ENCODE data around the gene TXNL4B. TPM values are rescaled to one million over a fixed set of nuclear protein-coding genes. Genes with fewer than 3 reads are reported as not detected.
A peak's percentile ranks its signal among the peaks of the same experiment; 100 is the strongest.
"Not testable (repeated sequence)": the region's sequence is repeated elsewhere in the genome, so short reads cannot be mapped to it uniquely, and the experiment has no call there.

Gene TXNL4B
- total and polyA plus RNA-seq, 8 donors: 5.3 to 9.6 (median 6.9) TPM

DNA sequence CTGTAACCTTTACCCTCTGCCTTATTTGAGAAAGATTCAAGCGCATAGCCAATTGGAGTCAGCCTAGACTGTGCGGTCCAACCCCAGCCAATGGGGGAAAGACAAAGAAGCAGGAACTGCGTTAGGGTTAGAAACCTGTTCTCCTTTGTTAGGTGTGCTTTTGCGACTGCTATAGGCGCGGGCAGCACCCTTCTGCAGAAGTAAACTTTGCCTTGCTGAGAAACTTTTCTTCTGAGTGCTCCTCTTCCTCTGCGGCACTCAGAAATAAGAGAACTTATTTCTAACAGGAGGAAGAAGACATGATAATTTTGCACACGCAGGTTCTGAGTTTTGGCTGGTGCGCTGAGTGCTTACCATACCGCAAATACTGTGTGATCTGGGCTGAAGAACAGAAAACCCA, 9.0 kb downstream of the TXNL4B start:
- TF ChIP-seq, protein P1, sequence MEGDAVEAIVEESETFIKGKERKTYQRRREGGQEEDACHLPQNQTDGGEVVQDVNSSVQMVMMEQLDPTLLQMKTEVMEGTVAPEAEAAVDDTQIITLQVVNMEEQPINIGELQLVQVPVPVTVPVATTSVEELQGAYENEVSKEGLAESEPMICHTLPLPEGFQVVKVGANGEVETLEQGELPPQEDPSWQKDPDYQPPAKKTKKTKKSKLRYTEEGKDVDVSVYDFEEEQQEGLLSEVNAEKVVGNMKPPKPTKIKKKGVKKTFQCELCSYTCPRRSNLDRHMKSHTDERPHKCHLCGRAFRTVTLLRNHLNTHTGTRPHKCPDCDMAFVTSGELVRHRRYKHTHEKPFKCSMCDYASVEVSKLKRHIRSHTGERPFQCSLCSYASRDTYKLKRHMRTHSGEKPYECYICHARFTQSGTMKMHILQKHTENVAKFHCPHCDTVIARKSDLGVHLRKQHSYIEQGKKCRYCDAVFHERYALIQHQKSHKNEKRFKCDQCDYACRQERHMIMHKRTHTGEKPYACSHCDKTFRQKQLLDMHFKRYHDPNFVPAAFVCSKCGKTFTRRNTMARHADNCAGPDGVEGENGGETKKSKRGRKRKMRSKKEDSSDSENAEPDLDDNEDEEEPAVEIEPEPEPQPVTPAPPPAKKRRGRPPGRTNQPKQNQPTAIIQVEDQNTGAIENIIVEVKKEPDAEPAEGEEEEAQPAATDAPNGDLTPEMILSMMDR (IDR thresholded peaks at IDR 0.05): no peak
- ATAC-seq: no peak
- no peak overlapping the region for H3K4me3 ChIP-seq
- no peaks in the 10 kb centered on the region for H3K9me3 ChIP-seq
- no peaks in the 10 kb centered on the region for H3K4me1 ChIP-seq
- no peaks in the 10 kb centered on the region for H3K27me3 ChIP-seq
- no peak for FAIRE-seq
- intact Hi-C loops (cut with DNase I): no loop called here
- 97 to 98% methylated on average over 10 of the region's 10 CpGs for WGBS, 2 donors
- peaks cover 6 to 35% (median 8%) of the 10 kb centered on the region in 3 donors for H3K36me3 ChIP-seq
- DNase-seq: no peak
- H3K27ac ChIP-seq: no peak overlapping the region

DNA sequence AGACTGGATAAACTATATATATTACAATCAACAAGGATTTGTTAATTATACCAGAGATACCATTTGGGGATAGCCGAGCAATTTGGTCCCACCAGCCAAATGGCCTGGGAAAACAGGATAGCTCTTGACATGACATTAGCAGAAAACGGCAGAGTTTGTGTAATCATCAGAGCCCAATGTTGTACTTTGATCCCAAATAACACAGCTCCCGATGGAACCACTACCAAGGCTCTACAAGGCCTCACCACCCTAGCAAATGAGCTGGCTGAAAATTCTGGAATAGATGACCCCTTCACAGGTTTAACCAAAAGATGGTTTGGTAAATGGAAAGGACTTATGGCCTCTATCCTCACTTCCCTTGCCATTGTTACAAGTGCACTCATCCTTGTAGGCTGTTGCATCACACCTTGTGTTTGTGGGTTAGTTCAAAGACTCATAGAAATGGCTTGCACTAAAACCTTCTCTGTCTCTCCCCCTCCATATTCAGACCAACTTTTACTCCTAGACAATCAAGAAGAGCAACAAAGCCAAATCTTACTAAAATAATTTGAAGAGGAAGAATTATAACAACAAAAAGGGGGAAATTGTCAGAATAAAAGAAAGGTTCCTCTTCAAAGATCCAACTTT, 9.5 kb downstream of the TXNL4B start:
- H3K4me1 ChIP-seq: no peaks in the 10 kb centered on the region
- no peaks in the 10 kb centered on the region for H3K9me3 ChIP-seq
- peaks cover 6 to 30% (median 6%) of the 10 kb centered on the region in 3 donors for H3K36me3 ChIP-seq
- H3K27me3 ChIP-seq: no peaks in the 10 kb centered on the region
- no peak for DNase-seq
- FAIRE-seq: no peak
- no peak overlapping the region for H3K4me3 ChIP-seq
- intact Hi-C loops (cut with DNase I): no loop called here
- TF ChIP-seq, protein P1 (IDR thresholded peaks at IDR 0.05): no peak
- no peak overlapping the region for H3K27ac ChIP-seq
- 30 to 34% methylated on average over 3 of the region's 3 CpGs for whole genome bisulfite sequencing, 2 donors
- ATAC-seq: no peak

DNA sequence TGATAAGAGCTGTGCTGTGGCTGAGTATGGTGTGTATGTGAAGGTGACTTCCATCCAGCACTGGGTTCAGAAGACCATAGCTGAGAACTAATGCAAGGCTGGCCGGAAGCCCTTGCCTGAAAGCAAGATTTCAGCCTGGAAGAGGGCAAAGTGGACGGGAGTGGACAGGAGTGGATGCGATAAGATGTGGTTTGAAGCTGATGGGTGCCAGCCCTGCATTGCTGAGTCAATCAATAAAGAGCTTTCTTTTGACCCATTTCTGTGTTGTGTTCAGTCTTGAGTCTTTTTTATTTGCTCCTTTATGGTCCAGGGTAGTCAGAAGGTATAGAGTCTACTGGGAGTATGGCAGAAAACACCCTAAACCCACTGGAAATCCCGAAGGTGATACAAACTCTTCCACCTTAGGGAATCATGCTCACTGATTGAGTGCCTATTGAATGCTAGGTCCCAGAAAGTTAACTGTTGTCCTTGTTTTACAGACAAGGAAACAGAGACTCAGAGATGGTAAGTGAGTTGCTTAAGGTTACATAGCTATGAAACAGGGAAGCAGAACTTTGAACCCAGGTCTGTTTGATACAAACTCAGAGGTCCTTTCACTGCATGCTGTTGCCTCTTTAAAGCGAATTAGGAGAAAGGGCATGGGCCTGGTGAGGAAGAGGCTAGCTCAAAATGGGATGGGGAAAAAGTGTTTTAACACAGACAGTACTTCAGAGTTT, 16.3 kb downstream of the TXNL4B start:
- H3K36me3 ChIP-seq; H3K9me3 ChIP-seq; FAIRE-seq; ATAC-seq; intact Hi-C loops (cut with DNase I); H3K4me1 ChIP-seq; DNase-seq; H3K4me3 ChIP-seq; H3K27me3 ChIP-seq; H3K27ac ChIP-seq: not testable (repeated sequence)
- 88 to 93% methylated on average over 2 of the region's 5 CpGs for WGBS, 2 donors

DNA sequence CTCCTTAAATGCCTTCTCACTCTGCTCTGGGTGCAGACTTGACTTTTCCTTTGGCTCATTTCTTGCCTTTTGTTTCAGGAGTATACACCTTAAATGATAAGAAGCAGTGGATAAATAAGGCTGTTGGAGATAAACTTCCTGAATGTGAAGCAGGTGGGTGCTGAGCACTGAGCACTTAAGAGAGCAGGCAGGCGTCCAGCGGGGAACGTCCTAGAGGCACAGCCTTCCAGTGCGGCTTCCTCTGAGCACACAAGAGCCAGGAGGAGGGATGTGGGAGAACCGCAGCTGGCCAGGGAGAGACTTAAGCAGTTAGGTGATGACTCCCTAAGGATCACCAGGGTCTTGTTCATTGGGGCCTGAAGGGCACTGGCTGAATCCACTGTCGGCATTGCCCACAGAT, 18.4 kb downstream of the TXNL4B start:
- FAIRE-seq; H3K27ac ChIP-seq; H3K9me3 ChIP-seq; H3K4me3 ChIP-seq; DNase-seq; H3K36me3 ChIP-seq; H3K27me3 ChIP-seq; intact Hi-C loops (cut with DNase I); H3K4me1 ChIP-seq: not testable (repeated sequence)
- peak in 3 of 4 donors; percentile 35 to 74 (median 59) for ATAC-seq
- 29 to 38% methylated on average over 2 of the region's 6 CpGs for WGBS, 2 donors

DNA sequence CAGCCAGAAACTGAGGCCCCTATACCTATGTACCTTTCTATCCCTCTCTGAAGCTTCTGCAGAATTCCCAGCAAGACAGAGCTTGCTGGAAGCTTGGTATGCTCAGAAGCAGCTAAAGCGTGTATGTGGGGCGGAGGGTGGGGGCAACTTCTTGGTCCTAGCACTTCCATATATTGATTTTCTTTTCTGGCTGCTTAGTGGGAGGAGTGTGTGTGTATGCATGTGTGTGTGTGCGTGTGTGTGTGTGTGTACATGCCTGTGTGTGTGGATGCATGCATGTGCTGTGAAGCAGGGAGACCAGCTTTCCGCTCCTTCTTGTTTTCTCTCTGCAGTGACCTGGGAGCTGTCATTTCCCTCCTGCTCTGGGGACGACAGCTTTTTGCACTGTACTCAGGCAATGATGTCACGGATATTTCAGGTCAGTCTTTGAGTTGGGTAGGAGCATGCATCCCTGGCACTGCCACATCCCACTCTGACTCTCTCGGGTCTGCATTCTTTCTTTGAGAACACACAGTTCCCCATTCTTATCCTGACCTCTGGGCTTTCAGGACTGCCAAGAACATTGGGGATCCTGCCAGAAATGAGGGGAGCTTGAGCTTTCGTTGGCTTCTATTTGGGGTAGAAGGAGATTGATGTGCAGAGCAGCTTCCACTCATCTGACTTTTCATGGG, 19.7 kb downstream of the TXNL4B start:
- FAIRE-seq: no peak
- TF ChIP-seq, protein P1 (IDR thresholded peaks at IDR 0.05): no peak
- no peaks in the 10 kb centered on the region for H3K36me3 ChIP-seq
- DNase-seq: no peak
- no peaks in the 10 kb centered on the region for H3K27me3 ChIP-seq
- H3K9me3 ChIP-seq: no peaks in the 10 kb centered on the region
- no peak overlapping the region for H3K27ac ChIP-seq
- peaks cover 0 to 6% (median 6%) of the 10 kb centered on the region in 3 donors for H3K4me1 ChIP-seq
- intact Hi-C loops (cut with DNase I): no loop called here
- ATAC-seq: peak in 2 of 4 donors; percentile 9 to 33
- no peak overlapping the region for H3K4me3 ChIP-seq
- WGBS, 2 donors: 69 to 74% methylated on average over 8 of the region's 8 CpGs

Data from pancreas (tissue), 10 donors.